Measurements from ENCODE around the gene GARIN5B.

The GARIN5B gene

DNA sequence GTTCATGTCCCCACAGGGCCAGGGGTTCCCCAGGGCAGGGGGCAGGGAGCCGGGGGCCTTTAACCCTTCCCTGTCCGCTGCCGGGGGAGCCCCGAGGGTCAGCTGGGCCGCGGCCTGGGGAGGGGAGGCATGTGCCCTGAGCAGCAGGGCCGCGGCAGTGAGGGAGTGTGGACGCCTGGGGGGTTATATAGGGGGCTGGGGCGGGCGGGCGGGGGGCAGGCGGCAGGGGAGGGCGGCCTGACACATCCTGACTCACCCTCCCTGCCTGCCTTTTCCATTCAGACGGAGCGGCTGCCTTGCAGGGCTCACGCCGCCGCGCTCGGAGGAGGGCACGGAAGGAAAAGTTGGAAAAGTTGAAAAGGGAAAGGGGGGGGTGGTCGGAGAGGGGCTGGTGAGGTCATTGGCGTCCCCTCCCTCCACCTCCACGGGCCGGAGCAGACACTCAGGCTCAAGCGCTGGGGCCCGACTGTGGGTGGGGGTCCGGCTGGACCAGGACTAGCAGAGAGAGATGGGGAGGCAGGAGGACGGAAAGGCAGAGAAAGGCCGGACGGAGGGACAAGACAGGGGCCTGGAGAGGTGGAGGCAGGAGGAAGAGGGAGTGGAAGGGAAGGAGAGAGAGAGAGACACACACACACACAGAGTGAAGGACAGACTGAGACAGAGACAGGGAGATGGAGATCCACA lies 7.4 kb upstream of the GARIN5B start, which contains the start of gene IL11:
TSS of gene IL11 (minus strand) at position 159 of the 684 bp plus-strand sequence. CDS start at position 6, 153 bp downstream.
- DNase-seq (ENCODE audit: low read depth in 3 of 3): no peak

DNA sequence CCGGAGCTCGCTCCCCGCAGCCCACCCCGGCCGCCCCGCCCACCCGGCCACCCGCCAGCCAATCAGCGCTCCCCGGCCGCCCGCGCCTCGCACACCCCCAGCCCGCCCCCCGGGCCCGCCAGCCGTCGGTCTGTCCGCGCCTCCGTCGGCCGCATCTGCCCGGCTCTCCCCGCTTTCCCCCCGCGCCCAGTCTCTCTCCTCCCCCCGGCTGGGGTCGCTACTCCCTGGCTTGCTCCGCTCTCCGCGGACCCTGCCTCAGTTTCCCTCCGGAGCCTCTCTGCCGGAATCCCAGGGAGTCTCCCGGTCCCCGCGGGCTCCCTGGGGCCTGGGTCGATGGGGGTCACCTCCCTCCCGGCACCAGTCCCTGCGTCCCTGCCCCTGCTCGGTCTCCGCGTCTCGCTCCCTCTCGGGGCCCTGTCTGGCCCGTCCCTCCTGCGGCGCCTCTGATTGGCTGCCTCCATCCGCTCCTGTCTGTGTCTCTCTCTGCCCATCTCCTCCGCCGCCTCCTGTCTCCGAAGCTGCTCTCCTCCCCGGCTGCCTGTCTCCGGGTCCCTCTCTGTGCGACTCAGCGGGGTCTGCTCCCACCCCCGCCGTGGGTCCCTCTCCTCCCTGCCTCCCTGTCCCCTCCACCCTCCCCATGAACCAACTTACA lies 6.7 kb upstream of the GARIN5B start:
- no peak for DNase-seq (ENCODE audit: low read depth in 3 of 3)

DNA sequence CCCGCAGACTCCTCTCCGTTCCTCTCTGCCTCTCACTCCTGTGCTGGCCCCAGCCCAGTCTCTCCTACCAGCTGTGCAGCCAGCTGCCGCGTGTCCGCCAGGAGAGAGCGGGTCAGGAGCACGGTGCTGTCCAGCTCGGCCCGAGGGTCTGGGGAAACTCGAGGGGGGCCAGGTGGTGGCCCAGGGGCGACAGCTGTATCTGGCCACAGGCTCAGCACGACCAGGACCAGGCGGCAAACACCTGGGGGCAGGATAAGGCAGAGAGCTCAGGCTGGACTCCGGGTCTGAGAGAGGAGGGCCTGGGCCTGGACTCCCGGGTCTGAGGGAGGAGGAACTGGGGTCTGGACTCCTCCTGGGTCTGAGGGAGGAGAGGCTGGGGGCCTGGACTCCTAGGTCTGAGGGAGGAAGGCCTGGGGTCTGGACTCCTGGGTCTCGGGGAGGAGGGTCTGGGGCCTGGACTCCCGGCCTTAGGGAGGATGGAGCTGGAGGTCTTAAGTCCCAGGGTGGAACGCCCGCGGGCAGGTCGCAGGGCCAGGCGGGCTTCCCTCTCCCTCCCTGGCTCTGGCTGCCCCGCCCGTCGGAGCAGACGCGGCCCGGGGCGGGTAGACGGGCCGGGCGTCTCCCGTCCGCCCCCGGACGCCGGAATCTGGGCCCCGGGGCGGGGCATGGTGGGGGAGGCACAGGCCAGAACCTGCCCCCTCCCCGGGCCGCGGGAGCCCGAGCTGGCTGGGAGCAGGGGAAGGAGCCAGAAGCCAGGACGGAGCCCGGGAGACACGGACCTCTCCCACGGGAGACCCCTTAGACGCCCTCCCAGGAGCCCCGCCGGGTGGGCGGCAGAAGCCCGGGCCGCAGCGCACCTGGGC lies 5.9 kb upstream of the GARIN5B start:
- DNase-seq (ENCODE audit: low read depth in 3 of 3): no peak

DNA sequence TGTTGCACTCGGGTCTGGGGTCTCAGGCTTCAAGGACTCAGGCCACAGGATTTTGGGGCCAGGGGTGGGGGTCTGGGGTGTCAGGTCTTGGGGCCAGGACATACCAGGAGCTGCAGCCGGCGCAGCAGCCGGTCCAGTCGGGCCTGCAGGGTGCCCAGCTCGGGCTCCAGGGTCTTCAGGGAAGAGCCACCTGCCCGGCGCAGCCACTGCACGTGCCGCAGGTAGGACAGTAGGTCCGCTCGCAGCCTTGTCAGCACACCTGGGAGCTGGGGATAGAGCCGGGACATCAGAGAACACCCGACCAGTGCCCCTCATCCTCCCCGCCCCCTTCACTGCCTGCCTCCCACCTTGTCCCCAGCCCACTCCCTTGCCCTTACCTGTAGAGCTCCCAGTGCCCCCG lies 5.0 kb upstream of the GARIN5B start:
- no peak for DNase-seq (ENCODE audit: low read depth in 3 of 3)

DNA sequence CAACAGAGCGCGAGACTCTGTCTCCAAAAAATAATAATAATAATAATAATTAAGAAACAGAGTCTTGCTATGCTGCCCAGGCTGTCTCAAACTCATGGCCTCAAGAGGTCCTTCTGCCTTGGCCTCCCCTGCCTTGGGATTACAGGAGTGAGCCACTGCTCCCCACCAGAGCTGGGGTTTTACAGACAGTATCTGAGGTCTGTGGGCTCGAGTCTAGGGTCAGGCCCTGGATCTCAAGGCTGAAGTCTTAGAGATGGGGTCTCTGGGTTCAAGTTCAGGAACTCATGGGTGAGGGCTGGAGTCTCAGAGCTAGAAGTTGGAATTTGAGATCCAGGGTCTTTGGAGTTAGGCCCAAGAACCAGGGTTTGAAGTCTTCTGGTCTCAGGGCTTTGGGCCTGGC lies 3.7 kb upstream of the GARIN5B start:
- DNase-seq (ENCODE audit: low read depth in 3 of 3): no peak

DNA sequence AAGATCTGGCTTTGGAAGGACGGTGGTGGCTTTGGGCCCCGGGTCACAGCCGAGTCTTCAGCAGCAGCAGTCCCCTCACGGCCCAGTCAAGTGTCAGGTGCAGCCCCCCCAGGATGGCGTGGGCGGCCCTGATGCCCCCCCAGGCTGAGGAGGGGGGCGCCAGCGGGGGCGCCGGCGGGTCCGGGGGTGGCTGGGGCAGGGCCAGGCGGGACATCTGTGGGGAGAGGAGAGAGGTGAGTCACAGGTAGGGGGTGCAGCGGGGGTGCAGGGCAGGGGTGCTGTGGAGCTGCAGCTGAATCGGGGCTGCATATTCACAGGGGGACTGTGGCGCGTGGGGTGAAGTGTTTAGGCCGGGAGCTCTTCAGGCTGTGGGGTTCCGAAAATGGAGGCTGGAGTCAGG lies 2.9 kb upstream of the GARIN5B start:
- no peak for DNase-seq (ENCODE audit: low read depth in 3 of 3)

DNA sequence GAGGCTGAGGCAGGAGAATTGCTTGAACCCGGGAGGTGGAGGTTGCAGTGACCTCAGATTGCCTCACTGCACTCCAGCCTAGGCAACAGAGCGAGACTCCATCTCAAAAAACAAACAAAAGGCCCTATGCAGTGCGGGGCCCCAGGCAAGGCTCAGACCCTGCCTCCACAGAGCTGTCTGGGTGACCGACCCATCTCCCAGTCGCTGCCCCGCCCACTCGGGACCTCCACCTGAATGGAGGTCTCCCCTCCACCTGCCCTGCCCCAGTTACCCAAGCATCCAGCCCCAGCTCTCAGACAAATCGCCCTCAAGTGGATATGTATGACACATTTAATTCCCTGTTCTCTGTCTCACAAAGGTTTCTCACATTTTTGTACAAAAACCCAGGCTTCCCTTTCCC lies 2.2 kb upstream of the GARIN5B start:
- DNase-seq (ENCODE audit: low read depth in 3 of 3): no peak

DNA sequence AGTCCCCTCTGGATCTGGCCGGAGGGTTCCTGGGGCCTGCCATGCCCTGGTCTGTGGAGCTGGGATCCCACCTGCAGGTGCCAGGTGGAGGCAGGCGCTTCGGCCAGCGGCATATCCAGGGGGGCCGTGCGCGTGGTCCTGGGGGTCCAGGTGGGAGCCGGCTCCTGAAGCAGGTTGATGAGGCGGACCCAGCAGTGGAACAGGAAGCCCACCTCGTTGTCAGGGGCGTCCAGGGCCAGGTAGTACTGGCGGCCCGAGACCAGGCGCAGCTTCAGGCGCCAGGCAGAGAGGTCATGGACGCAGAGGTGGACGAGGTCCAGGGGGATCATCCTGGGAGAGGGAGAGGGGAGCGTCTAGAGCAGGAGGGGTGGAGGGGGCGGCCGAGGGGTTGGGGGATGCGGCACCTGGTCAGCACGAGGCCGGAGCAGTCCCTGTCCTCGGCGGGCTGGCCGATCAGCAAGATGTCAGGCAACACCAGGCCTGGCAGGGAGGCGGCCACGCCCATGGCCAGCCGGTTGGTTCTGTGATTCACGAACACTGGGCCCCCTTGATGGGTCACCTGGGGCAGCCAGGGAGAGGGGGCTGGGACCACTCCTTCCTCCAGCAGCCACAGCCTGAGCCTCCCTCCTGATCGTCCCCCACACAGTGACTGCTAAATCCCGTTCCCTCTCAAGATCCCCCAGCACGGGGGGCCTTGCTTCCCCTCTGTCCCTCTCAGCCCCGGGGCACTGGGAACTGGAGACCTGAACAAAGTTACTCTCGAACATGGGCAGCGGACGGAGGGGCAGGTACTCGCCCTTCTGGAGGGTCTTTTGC lies 678 bp downstream of the GARIN5B start:
- DNase-seq (ENCODE audit: low read depth in 3 of 3): no peak

DNA sequence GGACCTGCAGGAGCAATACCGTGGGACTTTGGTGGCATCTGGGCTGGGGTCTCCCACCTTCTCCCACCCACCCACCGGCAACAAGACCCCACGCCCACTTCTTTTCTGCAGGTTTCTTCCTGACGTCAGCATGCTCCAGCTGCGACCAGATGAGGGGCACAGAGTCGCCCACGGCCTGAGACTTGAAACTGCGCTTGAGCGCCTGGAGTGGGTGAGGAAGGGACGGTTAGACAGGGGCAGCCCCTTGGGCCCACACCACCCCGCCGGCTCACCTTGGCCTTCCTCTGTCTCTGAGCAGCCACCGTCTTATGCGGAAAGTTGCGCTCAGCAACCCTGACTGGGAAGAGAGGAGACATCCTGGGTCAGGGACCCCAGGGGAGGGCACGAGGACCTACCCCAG lies 2.2 kb downstream of the GARIN5B start:
- DNase-seq (ENCODE audit: low read depth in 3 of 3): no peak

DNA sequence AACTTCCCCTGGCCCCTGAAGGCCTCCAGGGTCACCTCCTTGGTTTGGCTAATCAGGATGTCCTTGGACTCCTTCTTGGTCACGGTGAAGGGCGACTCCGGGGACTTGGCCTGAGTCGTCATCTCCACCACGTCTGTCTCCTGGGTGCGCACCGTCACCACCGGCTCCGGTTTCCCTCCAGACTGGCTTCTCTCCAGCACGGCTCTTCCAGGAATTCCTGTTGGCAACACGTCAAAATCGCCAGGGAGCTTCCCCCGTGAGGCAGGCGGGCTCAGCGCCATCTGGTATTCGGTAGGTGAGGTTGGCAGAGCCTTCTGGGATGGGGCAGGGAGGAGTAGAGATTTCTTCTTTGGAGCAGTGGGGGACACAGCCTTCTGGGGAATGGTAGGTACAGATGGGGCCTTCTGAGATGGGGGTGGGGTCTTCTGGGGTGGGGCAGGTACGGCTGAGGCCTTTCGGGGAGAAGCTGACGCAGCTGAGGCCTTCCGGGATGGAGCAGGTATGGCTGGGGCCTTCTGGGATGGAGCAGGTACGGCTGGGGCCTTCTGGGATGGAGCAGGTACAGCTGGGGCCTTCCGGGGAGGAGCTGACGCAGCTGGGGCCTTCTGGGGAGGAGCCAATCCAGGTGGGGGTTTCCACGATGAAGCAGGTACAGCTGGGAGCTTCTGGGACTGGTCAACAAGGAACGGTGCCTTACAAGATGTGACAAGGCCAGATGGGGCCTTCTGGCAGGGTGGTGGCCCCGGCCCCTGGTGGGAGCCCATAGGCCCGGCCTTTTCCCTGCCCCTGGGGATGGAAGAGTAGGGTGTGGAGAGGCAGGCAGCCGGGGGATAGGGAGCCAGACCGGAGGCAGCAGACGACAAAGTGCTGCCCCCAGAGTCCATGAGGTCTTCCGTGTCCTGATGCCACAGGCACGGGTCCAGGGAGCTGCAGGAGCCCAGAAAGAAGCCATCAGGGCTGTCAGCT lies 3.8 kb downstream of the GARIN5B start:
- DNase-seq (ENCODE audit: low read depth in 3 of 3): no peak

DNA sequence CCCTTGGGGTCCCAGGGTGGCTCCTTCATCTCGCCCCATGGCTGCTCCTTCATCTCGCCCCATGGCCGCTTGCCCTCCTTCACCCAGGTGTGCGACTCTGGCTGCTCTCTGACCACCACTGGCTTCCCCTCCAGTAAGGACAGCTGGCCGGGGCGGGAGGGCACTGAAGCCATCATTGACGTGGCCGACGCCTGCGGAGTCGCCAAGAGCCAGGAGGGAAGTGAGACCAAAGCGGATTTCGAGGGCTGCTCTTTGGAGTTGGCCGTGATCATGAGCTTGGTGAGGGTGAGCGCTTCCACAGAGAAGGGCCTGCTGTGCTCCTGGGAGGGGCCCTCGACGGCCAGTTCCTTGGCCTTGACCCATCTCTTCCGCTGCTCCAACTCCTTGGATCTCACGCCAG lies 4.6 kb downstream of the GARIN5B start:
- no peak for DNase-seq (ENCODE audit: low read depth in 3 of 3)

DNA sequence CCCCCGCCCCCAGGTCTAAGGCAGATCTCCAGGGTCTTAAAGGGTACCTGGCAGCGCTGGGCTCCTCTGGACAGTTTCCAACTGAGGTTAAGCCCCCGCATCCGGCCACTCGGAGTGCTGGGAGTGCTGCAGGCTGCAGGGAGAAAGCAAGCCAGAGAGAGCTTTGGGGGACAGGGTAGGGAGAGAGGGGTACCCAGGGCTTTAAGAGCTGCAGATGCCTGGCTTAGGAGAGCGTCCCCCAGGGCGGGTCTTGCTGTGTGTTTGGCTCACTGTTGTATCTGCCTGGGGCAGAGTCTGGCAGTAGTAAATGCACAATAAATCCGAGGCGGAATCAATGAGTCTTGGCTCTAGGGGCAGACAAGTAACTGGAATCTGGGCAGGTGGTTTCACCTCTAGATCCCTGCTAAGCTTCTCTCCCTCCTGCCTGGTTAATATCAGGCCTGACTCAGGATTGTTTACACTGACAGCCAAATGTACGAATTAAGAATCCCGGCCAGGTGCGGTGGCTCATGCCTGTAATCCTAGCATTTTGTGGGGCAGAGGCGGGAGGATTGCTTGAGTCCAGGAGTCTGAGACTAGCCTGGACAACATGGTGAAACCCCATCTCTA lies 7.7 kb downstream of the GARIN5B start:
- DNase-seq (ENCODE audit: low read depth in 3 of 3): no peak

DNA sequence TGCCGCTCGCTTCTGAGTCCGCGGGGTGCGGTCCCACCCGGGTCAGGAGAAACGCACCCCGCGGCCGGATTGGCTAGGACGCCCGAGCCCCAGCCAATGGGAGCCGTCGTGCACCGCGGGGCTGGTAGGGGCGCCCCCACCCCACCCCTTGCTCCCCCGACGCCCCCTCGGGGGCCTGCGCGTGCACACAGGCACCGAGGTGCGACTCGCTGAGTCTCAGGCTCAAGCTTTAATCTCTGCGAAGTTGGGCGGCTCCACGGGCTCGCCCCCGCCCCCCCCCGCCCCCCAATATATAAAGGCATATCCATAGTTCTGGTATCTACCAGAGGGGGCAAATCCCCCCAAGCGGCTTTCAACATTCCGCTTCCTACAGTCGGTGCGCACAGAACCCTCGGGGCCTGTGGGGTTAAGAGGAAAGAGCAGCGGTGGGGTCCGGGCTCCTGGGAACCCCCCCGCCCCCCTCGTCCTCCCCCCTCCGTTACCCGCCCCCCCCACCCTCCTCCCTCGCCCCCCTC lies 8.3 kb downstream of the GARIN5B start, which contains the start of gene COX6B2:
TSS of gene COX6B2 (minus strand) at position 22 of the 515 bp plus-strand sequence. CDS start 198 bp downstream, outside the sequence.
- no peak for DNase-seq (ENCODE audit: low read depth in 3 of 3)

DNA sequence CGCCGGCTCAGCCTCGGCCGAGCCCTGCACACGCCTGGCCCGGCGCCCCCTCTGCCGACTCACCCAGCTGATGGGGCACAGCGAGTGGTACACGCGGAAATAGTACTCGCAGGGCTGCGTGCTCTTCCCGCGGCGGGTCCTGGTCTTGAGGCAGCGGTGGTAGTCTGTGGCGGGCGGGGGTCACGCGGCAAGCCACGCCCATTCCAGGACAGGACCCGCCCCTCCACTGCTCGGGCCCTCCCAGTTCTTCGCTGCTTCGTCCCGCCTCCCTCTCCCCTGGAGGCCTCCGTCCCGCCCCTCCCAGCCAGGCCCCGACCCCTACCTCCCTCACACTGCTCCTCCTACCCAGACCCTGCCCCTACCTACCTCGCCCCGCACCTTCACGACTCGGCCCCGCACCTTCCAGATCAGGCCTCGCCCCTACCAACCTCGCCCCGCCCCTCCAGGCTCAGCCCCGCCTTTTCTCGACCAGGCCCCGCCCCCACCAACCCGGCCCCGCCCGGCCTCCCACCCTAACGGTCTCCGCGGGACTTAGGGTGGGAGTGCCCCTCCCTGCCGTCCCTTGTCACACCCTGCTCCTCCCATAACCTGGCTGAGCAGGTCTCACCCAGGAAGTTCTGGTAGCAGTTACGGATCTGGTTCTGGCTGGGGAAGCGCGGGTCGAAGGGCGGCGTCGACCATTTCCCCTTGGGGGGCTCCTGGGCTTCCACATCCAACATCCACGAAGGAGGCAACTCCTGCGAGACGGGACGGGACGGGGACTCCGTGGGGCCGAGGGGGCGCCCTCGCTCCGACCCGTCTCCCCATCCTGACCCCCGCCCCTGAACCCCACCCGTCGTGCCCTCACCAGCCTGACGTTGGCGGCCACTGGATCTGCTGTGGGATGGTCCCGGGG lies 9.0 kb downstream of the GARIN5B start:
- DNase-seq (ENCODE audit: low read depth in 3 of 3): peak in 2 of 3 donors; percentile 47 to 51

DNA sequence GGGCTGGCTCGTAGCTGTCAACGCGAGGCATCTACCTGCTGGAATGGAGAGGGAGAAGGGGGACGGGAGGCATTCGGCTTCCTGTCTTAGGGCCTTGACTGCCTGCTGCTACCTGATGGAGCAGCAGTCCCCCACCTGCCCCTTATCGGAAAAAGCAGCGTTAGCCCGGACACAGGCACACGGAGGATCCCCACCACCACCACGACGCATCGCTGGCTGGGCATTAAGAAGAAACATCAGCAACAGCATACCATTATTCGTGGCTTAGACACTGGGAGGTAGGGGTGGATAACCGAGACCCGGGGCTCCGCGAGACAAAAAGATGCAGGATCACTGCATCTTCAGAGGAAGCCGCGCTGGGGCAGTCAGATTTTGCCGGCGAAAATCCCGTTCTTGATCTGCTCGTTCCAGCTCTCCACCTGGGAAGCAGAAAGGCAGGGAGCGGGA lies 9.7 kb downstream of the GARIN5B start:
- no peak for DNase-seq (ENCODE audit: low read depth in 3 of 3)

DNA sequence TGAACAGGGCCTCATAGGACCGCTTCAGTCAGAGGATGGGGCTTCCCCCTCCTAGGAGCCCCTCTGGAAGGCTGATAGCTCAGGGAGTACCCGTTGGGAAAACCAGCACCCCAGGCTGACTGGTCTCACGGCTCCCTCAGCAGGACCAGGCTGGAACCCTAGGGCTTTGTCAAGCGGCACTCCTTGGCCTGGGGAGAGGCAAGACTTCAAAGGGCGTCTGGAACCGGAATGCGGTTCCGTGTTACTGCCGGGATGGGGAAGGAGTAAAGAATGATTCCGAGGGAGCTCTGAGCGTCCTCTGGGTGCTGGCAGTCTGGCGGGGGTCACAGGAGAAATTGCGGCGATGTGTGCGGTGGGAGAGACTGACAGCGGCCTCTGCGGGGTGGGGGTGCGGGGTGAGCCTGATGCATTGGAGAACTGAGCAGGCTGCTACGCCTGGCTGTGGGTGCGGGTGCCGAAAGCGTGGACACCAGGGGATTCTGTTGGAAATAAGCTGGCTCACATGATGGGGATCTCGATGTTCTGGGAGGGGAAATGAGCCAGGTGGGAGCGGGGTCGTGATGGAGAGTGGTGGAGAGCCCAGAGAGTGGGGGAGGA lies 10.4 kb downstream of the GARIN5B start:
- no peak for DNase-seq (ENCODE audit: low read depth in 3 of 3)

DNA sequence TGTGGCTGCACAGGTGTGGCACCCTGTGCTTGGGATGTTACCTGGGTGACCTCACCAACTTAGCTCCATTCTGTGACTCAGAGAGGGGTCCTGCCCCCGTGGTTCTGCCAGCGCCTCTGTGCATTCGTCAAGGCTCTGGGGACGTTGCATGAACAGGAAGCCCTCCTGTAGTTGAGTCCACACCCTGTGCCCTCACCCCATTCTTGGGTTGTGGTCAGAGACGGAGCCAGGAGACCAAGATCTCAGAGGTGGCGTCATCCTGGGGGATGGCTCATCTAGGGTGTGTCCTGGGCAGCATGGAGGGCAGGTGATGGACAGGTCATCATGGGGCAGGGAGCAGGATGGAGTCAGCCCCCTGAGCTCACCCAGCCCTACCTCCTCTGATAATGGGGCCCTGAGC lies 11.0 kb downstream of the GARIN5B start:
- no peak for DNase-seq (ENCODE audit: low read depth in 3 of 3)

DNA sequence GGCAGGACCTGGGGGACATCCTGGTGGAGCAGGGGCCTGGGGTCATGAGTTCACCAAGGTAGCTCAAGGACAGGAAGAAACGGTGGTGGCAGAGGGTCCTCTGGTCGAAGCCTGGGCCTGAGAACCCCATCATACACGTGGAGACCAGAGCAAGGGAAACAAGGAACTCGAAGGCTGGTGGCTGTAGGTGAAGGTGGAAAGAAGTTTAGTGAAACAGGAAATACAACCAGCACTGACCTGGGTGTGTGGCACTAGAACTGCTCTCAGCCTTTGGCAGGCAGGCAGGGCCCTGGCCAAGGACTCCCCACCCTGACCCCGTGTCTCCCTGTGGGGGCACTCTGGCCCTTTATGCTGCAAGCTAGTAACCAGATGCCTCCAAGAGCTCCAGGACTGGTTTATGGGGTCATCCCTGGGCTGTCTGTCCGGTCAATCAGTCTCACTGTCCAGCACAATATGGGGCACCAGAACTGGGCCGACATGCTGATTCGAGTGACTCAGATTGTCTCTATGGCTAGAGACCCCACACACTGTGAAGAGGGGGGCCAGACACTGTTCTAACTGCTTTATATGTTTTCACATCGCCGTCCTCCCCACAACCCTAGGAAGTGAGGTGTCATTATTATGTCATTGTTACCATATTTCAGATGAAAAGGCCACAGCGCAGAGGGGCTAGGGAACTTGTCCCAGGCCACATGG lies 12.3 kb downstream of the GARIN5B start:
- DNase-seq (ENCODE audit: low read depth in 3 of 3): no peak
